ENCODE results near the gene CIDEA.
A peak's percentile ranks its signal among the peaks of the same experiment; 100 is the strongest.
"Not testable (repeated sequence)": the region's sequence is repeated elsewhere in the genome, so short reads cannot be mapped to it uniquely, and the experiment has no call there.

The CIDEA gene

DNA sequence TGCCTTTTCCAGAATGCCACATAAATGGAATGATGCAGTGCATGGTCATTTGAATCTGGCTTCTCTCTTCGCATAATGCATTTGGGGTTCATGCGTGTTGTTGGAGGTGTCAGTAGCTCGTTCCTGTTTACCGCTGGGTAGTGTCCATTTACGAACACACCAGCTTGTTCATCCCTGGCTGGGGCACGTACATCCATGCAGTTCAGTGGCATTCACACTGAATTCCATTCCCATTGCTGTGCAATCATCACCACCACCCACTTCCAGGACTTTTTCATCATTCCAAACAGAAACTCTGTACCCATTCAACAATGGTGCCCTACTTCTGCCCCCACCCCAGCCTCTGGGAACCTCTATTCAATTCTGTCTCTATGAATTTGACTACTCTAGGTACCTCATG, 14.7 kb upstream of the CIDEA start:
- DNase-seq (ENCODE audit: low spot score) = no peak

DNA sequence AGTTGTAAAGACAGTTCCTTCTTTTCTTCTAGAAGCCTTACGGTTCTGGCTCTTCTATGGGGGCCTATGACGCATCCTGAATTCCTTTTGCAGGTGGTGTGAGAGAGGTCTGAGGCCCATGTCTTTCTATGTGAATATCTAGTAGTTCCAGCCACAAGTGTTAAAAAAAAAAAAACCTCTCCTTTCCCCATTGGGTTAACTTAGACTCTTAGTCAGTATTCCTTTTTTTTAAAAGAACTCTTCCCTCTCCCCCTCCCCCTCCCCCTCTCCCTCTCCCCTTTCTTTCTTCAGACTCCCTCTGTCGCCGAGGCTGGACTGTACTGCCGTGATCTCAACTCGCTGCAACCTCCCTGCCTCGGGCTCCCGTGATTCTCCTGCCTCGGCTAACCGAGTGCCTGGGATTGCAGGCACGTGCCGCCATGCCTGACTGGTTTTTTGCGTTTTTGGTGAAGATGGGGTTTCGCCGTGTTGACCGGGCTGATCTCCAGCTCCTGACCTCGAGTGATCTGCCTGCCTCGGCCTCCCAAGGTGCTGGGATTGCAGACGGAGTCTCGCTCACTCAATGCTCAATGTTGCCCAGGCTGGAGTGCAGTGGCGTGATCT, 11.4 kb upstream of the CIDEA start:
- DNase-seq (ENCODE audit: low spot score) = no peak

DNA sequence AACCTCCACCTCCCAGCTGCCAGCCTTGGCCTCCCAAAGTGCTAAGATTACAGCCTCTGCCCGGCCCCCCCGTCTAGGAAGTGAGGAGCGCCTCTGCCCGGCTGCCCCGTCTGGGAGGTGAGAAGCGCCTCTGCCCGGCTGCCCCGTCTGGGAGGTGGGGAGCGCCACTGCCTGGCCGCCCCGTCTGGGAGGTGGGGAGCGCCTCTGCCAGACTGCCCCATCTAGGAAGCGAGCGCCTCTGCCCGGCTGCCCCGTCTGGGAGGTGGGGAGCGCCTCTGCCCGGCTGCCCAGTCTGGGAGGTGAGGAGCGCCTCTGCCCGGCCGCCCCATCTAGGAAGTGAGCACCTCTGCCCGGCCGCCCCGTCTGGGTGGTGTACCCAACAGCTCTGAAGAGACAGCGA, 10.9 kb upstream of the CIDEA start:
- DNase-seq (ENCODE audit: low spot score) = not testable (repeated sequence)

DNA sequence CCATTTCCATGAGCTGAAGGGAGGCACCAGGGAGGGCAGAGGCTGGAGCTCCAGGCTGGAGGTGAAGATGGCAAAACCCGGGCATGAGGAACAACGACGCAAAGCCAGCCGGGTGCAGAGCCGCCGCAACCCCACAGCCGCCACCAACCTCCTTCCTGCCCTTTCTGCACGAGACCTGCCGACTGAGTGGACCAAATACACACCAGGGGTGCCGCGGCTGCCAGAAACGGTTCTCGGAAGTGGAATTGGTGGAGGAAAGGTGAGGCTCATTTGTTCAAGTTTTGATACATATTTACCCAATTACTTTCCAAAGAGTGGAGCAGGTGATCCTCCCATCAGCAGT, 8.4 kb upstream of the CIDEA start:
- no peak for DNase-seq (ENCODE audit: low spot score)

DNA sequence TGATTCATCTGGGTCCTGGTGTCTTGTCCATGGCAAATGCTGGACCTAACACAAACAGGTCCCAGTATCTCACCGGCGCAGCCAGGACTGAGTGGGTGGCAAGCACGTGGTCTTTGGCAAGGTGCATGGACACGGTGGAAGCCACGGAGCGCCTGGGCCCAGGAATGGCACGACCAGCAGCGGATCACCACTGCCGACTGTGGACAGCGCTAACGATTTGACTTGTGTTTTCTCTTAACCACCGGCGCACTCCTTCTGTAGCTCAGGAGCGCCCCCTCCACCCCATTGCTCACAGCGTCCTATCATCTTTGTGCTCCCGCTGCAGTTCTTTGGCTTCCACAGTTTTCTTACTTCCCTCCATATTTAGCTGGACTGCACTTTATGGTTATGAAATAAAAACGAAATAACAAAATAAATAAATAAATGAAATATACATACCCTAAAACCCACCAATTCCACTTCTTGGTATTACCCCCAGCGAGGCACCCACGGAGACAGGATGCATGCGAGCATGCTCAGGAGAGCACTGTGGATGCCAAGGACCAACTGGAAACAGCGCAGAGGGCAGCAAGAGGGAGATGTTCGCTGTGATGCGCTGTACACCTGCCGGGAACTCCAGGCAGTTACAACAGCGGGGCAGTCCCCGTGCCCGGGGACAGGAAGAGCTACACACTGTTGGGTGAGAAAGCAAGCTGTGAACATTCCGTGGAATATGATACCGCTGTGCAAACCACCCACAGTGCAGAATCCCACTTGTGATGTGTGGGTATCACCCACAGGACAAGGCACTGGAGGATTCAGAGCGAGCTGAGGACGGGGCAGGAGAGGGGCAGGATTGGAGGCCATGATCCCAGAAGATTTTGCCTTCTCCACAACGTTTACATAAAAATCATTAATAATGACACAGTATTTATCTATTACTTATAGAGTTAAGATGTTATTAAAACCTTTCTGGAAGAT, 7.0 kb upstream of the CIDEA start:
- DNase-seq (ENCODE audit: low spot score) = peak; percentile 23

DNA sequence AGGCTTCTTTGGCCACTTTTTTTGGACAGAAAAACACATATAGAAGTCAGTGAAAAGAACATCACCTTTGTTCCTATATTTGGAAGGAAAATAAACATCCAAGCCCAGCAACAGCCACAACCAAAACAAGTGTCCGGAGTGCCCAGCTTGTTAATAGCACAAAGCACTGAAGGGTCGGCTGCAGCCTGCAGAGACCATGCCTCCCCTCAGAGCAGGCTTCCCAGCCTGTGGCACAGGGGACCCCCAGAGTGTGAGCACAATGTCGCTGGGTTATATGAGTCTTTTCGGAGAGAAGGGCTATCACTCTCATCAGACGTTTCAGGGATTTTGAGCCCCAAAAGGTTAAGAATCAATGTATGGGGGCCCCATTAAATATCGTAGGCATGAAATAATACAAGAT, 6.2 kb upstream of the CIDEA start:
- DNase-seq (ENCODE audit: low spot score) = no peak

DNA sequence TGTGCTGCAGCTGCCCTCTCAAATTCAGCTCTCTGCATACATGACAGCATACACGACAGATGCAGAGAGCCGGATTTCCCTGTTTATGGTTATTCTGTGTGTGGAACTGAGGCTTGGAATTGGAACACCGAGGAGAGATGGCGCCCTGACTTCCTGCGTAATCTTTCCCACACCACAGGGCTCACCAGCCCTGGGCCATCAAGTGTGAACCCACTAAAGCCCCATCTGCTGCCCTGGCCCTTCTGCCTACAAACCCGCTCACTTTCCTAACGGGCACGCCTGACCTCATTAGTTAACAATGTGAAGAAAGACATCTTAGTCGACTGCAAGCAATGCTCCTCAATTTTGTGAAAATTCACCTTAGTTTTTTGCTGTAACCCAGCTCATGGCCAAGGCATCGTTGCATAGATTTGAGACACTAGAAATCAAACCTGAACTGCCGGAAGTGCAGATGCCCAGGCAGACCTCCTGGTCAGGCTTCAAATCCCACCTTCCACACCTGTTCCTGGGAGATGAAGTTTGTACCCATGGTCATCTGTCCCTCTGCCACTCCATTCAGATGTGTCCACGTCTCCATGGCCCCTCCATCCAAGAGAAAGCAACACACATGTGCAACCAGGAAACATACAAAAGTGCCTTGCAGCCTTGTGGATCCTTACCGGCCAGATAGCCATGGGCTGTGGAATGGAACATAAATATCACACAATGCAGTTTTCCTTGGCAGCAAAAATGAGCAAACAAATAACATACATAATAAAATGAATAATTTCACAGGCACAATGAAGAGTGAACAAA, 5.0 kb upstream of the CIDEA start:
- no peak for DNase-seq (ENCODE audit: low spot score)

DNA sequence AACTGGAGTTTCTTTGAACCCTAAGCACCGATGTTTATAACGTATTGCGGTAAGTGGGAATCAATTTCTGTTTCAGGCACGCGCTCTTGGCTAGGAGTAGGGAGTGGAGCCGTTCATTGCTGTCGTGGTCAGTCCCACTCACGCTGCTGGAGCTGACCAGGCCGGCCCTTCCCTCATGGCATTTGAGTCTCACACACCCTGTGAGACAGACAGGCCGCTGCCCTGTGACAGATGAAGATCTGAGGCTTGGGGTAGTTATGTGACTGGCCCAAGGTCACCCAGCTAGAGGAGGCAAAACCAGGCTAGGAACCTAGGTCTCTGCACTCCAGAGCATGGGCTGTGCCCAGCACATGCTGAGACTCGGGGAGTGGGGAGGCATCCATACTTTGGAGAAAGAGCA, 2.9 kb upstream of the CIDEA start:
- DNase-seq (ENCODE audit: low spot score) = no peak

DNA sequence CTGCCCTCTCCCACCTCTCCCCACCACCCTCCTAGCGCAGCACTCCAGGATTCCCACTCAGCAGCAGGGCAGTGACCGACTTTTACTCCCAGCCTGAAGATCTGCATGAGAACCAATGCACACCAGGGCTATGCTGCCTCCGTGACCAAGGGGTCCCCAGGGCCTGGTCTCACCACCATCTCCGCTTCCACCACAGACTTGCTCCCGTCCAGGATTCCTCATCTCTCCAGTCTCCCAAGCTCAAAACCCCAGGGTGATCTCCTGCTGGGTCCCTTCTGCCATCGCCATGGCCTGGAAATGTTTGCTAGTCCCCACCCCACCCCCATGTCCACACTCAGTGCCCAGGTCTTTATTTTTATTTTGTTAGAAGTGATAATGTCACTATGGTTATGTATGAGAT, 2.1 kb upstream of the CIDEA start:
- DNase-seq (ENCODE audit: low spot score) = no peak

DNA sequence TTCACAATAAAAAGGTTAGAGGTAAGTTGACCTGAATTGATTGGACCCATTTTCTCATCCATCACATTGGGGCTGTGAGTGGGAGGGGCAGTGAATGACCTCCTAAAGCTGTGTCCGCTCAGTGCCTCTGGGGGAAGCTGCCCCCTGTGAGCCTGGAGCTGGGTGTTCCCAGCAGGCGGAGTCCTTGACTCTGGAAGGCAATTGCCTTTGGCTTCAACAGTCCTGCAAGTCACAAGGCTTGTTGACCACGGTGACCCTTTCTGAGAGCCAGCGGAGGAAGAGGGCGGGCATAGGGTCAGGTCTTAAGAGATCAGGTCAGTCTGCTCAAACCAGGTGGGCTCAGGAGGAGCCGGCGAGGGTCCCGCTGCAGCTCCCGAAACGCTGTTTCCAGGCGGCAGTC, 1.1 kb upstream of the CIDEA start:
- DNase-seq (ENCODE audit: low spot score) = no peak

DNA sequence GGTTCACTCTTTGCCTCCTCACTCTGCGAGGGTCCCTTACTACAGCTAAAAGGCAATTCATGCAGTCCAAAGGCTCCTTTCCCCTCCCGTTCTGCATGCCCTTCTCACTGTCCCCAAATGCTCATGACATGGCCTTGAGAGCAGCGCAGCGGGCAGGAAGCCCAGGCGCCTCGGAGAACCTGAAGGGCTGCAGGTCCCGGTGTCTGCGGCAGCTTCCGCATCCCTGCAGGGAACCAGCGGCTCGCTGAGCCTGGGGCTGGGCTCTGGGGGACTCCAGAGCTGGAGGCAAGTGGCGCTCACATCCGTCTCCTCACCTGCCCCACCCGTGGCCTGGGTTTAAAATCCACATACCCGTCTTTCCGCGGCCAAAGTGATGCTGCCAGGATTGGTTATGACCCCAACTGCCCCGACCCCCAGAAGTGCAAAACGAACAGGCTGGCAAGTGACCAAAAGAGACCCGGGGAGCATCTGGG, 462 bp upstream of the CIDEA start:
- DNase-seq (ENCODE audit: low spot score) = no peak

DNA sequence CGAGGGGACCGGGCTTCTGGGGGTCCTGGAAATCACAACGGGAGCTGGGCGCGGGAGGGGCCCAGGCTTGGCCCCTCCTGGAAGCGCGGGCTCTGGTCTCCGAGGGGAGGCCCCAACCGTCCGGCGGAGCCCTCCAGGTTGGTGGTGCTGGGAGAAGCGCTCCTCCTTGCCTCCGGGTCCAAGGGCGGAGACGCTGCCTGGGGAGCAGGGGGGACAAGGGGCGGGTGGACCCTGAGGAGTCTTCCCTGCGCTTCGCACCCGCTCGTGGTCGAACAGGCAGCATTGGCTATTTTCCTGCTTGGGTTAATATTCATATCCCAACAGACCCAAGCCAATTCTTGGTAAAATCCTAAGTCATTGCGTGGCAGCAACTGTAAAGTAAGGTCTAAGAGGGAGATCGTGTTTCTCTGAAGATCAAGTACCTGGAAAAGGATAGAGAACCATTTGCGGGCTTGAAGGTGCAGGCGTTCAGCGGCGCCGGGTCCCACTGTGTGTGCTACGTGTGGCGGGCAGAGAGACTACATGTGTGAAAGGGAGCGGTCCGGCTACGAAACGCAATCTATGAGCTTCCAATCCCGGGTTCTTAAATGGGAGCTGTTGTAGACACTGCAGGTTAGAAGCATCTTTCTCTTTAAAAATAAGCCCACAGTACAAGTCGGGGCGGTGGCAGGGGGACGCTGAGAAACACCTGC, 805 bp downstream of the CIDEA start:
- no peak for DNase-seq (ENCODE audit: low spot score)

DNA sequence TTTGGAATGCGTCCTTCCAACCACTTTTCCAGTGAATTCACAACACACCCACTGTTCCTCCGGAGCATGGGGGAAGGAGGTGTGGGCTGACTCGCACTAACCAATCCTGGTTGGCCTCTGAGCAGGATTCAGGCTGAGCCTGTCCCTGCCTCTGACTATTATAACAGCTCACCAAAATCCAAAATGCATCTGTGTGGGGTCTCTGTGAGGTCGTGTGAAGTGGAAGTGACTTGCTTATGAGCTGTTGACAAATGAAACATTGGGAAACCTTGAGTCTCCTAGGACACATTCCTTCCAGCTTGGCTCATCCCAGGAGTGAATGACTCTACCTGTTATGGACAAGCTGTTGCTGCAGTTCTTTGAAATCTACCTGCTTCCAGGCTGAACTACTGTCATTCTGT, 1.5 kb downstream of the CIDEA start:
- DNase-seq (ENCODE audit: low spot score) = no peak

DNA sequence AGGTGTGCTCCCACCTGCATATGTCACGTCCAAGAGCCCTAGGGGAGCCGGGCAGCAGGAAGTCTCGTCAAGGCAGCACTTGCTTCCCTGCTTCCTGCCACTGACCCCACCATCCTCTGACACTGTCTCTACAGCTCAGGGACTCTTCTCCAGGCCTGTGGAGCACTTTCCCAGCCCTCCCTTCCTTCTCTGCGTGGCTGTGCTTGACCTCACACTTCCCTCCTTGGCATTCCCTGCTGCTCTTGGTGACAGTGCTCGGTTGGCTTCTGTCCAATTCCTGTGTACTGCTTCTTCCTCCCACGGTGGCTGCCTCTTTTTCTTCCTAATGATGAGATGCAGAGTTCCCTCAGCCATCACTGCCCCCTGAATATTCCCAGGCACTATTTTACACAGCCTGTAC, 2.8 kb downstream of the CIDEA start:
- DNase-seq (ENCODE audit: low spot score) = no peak

DNA sequence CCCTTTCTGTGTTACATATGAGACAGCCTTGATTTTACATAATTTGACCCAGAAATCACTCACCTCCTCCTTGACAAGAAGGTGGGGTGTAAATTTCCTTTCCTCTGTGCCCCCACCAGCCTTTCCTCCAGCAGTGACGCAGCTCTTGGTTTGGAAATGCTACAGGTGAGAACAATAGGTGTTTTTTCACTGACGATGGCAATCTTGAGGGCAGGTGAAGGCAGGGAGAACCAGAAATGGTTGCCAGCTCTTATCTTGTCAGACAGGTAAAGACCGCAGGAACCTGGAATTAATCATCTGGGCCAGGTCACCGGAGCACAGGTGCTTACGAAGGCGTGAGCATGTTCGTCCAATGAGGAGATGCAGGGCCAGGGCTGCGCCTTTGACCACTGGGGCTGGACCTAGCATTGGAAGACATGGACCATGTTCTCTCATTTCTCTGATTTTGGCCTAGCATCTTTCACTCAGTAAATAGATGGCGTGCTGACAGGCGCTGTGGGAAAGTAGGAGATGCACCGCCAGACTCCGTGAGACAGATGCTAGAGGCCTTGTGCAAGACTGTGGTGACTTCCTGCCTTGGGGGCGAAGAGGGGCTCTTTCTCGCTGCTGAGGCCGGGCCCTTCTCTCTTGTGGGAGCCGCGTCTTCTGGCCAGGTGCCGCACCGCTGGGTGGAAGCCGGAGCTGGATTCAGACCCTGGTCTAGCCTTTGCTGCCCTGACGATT, 4.0 kb downstream of the CIDEA start:
- DNase-seq (ENCODE audit: low spot score) = no peak

DNA sequence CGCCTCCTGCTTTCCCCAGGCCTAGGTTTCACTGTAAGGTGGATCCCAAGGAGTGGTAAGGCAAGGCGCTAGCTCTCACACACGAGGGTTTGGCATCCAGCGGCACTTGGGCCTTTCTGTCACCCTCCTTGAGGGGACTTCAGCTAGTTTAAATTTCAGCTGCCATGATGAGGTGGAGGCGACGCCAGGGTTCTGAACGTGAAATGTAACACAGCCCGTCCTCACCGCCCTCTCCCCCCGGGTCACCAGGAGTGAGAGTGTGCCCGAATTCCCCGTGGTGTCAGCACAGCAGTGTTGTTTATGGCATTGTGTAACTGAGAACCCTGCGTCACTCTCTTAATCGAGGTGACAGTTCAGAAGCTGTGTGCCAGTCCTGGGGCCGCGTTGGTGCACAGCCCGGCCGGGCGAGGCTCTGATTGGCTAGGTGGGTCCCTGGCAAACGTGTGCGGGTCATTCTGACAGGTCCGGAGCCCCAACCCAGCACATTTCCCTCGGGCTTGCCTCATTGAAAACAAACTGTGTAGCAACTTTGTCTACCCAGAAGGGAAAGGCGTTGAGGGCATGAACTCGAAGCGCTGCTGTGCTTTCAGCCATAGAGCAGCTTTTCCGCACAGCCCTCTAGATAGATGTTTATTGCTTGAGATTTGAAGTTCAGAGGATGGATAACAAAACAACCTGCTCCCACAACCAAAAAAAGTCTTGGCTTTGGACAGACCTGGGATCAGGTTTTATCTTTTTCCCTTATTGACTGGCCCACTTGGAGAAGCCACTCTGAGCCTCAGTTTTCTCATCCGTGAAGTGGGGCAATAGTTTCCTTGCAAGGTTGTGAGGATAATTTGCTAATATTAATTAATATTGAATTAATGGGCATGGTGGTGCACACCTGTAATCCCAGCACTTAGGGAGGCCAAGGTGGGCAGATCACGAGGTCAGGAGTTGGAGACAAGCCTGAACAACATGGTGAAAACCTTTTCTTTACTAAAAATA, 4.9 kb downstream of the CIDEA start:
- DNase-seq (ENCODE audit: low spot score) = no peak

DNA sequence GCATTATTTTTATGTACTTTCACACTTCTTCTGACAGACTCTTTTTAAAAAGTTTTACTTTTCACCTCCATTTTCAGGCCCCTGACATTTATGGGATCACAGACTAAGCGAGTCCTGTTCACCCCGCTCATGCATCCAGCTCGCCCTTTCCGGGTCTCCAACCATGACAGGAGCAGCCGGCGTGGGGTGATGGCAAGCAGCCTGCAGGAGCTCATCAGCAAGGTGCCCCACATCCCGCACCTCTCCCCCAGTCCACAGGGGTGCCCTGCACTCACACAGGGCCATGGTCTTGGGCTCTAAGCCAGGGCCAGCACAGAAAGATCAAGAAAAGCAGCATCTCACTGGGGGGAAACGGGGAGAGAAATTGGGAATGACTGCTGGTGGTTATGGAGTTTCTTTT, 8.6 kb downstream of the CIDEA start:
- no peak for DNase-seq (ENCODE audit: low spot score)

DNA sequence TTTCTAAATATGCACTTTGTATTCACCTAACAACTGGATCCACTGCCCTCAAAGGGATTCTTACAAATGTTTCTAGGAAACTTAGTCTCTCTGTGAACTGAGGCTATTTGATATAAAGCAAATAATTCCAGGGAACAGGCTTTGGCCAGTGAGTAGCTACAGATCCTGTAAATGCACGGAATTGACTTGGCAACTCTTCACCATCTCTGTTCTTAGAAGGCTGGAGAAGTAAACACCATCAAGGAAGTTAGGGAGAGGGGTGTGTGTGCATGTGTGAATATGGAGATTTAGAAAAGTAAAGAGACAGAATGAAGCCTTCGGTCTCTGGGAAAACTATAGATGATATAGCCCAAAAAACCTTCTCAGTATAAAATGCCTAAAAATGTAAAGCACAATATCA, 10.7 kb downstream of the CIDEA start:
- no peak for DNase-seq (ENCODE audit: low spot score)

DNA sequence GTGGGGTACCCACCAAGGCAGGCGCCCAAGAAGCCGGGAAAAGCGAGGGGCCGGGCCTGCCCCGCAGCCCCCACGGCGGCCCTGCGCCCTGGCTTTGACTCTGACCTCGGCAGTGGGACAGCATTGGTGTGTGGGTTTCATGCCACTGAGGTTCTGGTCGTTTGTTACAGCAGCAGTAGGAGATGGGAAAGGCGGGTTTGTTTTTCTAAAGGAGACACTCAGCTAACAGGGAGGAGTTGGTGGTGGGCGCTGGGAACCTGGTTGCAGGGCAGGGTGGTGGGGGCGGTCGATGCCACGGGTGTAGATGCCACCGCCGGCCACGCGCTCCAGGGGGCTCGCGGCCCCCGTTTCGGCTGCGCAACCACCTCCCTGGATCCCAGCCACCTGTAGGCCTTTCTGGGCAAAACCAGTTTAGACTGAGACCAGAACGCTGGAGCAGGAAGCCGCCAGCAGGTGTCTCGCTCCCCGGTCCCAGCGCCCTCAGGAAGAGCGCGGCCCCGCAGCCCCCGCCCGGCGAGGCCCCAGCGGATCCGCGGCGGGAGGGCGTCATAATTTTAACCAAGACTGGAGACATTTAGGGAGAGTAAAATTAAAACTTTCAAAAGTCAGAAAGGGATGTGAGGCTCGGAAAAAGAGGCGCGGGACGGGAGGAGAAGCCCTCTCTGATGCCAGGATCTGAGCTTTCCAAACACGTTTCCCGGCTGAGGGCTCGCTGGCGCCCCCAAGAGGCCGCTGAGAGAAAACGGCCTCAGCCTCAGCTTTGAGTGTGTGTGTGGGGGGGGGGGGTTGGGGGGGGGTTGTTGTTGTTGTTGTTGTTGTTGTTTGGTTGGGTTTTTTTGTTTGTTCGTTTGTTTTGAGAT, 17.4 kb downstream of the CIDEA start:
- peak; percentile 54 for DNase-seq (ENCODE audit: low spot score)

All from activated CD4-positive, alpha-beta T cell treated with anti-CD3 and anti-CD28 coated beads, Interleukin-2, Interleukin-4, amounts not matched to agents 100 ng/mL and 50 ng/mL, durations not matched to agents 16 hours and 8 hours (primary cell).